Urinary bladder (tissue), 4 donors: ENCODE results near the gene KCNAB1. TPM values are rescaled to one million over a fixed set of nuclear protein-coding genes. Genes with fewer than 3 reads are reported as not detected.
"Not testable (repeated sequence)": the region's sequence is repeated elsewhere in the genome, so short reads cannot be mapped to it uniquely, and the experiment has no call there.

ENCODE experiments used
- DNase-seq: peaks from one replicate; pipeline ENCODE4 v3.0.0-alpha.2; 2015; ENCODE audit errors: extremely low spot score
- H3K27ac ChIP-seq: one replicate; pipeline ENCODE4 v1.5.1; 2013; ENCODE audit warnings: low read depth, mild to moderate bottlenecking, moderate library complexity
- H3K36me3 ChIP-seq: one replicate; pipeline ENCODE4 v1.6.1; 2013; ENCODE audit warnings: mild to moderate bottlenecking, moderate library complexity; ENCODE audit not compliant: insufficient read depth
- H3K4me1 ChIP-seq: one replicate; pipeline ENCODE4 v1.6.1; 2013; ENCODE audit warnings: mild to moderate bottlenecking, moderate library complexity; ENCODE audit not compliant: insufficient read depth
- H3K4me3 ChIP-seq: one replicate; pipeline ENCODE4 v1.5.1; 2013; ENCODE audit warnings: low read depth, low read length
- WGBS: extraction: QIAGEN DNeasy Blood & Tissue Kit; methylation state at CpG from one replicate; pipeline ENCODE4 v1.1.7; 2013; 5-methylcytosine and 5-hydroxymethylcytosine counted together
- polyA plus RNA-seq: library from polyadenylated mRNA; stranded (reverse); fragments of 200-250 nt; gene quantifications from one replicate; pipeline ENCODE4 v1.2.3, GENCODE V29; 2013
- total RNA-seq: library from RNA; depleted of rRNA; stranded (reverse); fragments of >200 nt; gene quantifications from one replicate; pipeline ENCODE4 v1.2.3, GENCODE V29; 2014
- donor health status: healthy with polysubstance abuse.
- donor health status: healthy.

KCNAB1 gene
- total and polyA plus RNA-seq, 2 donors, result 3.7 to 4.9 TPM

GRCh38 chr3:156108616-156109015 lies 11.8 kb upstream of the KCNAB1 start:
- no peaks in the 10 kb centered on the region for H3K4me1 ChIP-seq
- DNase-seq, result no peak
- H3K36me3 ChIP-seq, result no peaks in the 10 kb centered on the region
- H3K4me3 ChIP-seq, result no peak overlapping the region
- 65% methylated on average over 3 of the region's 3 CpGs for WGBS
- no peak overlapping the region for H3K27ac ChIP-seq

- Histone ChIP-seq H3K27ac (no peak overlapping the region), H3K4me3 (no peak overlapping the region), H3K36me3 (no peaks in the 10 kb centered on the region), H3K4me1 (no peaks in the 10 kb centered on the region)
- no peak for DNase-seq
- 52% methylated on average over 9 of the region's 9 CpGs for WGBS
Observed at GRCh38 chr3:156109989-156110388, 10.4 kb upstream of the KCNAB1 start.

GRCh38 chr3:156126467-156126866 lies 6.1 kb downstream of the KCNAB1 start:
- Histone ChIP-seq H3K4me3 (no peak overlapping the region), H3K36me3 (no peaks in the 10 kb centered on the region), H3K27ac (no peak overlapping the region), H3K4me1 (no peaks in the 10 kb centered on the region)
- DNase-seq, result no peak
- WGBS, result 50% methylated on average over 3 of the region's 3 CpGs

GRCh38 chr3:156131241-156131640 lies 10.9 kb downstream of the KCNAB1 start:
- 40% methylated on average over 3 of the region's 3 CpGs for WGBS
- H3K27ac ChIP-seq, result no peak overlapping the region
- no peaks in the 10 kb centered on the region for H3K36me3 ChIP-seq
- no peaks in the 10 kb centered on the region for H3K4me1 ChIP-seq
- DNase-seq, result no peak
- no peak overlapping the region for H3K4me3 ChIP-seq

GRCh38 chr3:156131799-156132198 lies 11.4 kb downstream of the KCNAB1 start:
- no peak overlapping the region for H3K4me3 ChIP-seq
- H3K27ac ChIP-seq, result no peak overlapping the region
- no peaks in the 10 kb centered on the region for H3K36me3 ChIP-seq
- no peak for DNase-seq
- no peaks in the 10 kb centered on the region for H3K4me1 ChIP-seq

GRCh38 chr3:156132313-156132712 lies 11.9 kb downstream of the KCNAB1 start:
- Histone ChIP-seq H3K27ac (no peak overlapping the region), H3K4me1 (no peaks in the 10 kb centered on the region), H3K36me3 (no peaks in the 10 kb centered on the region), H3K4me3 (no peak overlapping the region)
- WGBS, result 75% methylated on average over 1 of the region's 1 CpG
- DNase-seq, result no peak

- Histone ChIP-seq H3K4me3 (no peak overlapping the region), H3K4me1 (no peaks in the 10 kb centered on the region), H3K36me3 (no peaks in the 10 kb centered on the region), H3K27ac (no peak overlapping the region)
- 33% methylated on average over 1 of the region's 1 CpG for WGBS
- DNase-seq, result no peak
Observed at GRCh38 chr3:156133076-156133475, 12.7 kb downstream of the KCNAB1 start.

- no peak overlapping the region for H3K4me3 ChIP-seq
- WGBS, result 80% methylated on average over 2 of the region's 2 CpGs
- no peaks in the 10 kb centered on the region for H3K4me1 ChIP-seq
- DNase-seq, result no peak
- H3K36me3 ChIP-seq, result no peaks in the 10 kb centered on the region
- no peak overlapping the region for H3K27ac ChIP-seq
Observed at GRCh38 chr3:156135921-156136638, 15.7 kb downstream of the KCNAB1 start.

- H3K27ac ChIP-seq, H3K4me3 ChIP-seq, H3K4me1 ChIP-seq, DNase-seq, H3K36me3 ChIP-seq: not testable (repeated sequence)
- WGBS, result 69% methylated on average over 6 of the region's 8 CpGs
Observed at GRCh38 chr3:156137397-156137796, 17.0 kb downstream of the KCNAB1 start.

GRCh38 chr3:156140001-156140595 lies 19.7 kb downstream of the KCNAB1 start:
- H3K36me3 ChIP-seq, result no peaks in the 10 kb centered on the region
- no peak overlapping the region for H3K4me3 ChIP-seq
- DNase-seq, result no peak
- WGBS, result 43% methylated on average over 3 of the region's 3 CpGs
- no peak overlapping the region for H3K27ac ChIP-seq
- H3K4me1 ChIP-seq, result no peaks in the 10 kb centered on the region

GRCh38 chr3:156142702-156143101 lies 22.3 kb downstream of the KCNAB1 start:
- Histone ChIP-seq H3K36me3 (no peaks in the 10 kb centered on the region), H3K27ac (no peak overlapping the region), H3K4me1 (no peaks in the 10 kb centered on the region), H3K4me3 (no peak overlapping the region)
- no peak for DNase-seq
- 57% methylated on average over 2 of the region's 2 CpGs for WGBS

GRCh38 chr3:156143136-156143535 lies 22.8 kb downstream of the KCNAB1 start:
- H3K36me3 ChIP-seq, result no peaks in the 10 kb centered on the region
- H3K4me1 ChIP-seq, result no peaks in the 10 kb centered on the region
- no peak overlapping the region for H3K27ac ChIP-seq
- H3K4me3 ChIP-seq, result no peak overlapping the region
- WGBS, result 80% methylated on average over 8 of the region's 8 CpGs
- no peak for DNase-seq

- H3K27ac ChIP-seq, result no peak overlapping the region
- WGBS, result 91% methylated on average over 2 of the region's 2 CpGs
- no peak for DNase-seq
- no peaks in the 10 kb centered on the region for H3K4me1 ChIP-seq
- no peak overlapping the region for H3K4me3 ChIP-seq
- no peaks in the 10 kb centered on the region for H3K36me3 ChIP-seq
Observed at GRCh38 chr3:156144060-156144459, 23.7 kb downstream of the KCNAB1 start.

GRCh38 chr3:156145866-156146265 lies 25.5 kb downstream of the KCNAB1 start:
- Histone ChIP-seq H3K36me3 (no peaks in the 10 kb centered on the region), H3K27ac (no peak overlapping the region), H3K4me3 (no peak overlapping the region), H3K4me1 (no peaks in the 10 kb centered on the region)
- no peak for DNase-seq
- 29% methylated on average over 4 of the region's 4 CpGs for WGBS
